Mucosa of descending colon (tissue), 3 donors: ENCODE measurements around the gene GTF2B. TPM values are rescaled to one million over a fixed set of nuclear protein-coding genes. Genes with fewer than 3 reads are reported as not detected.
"Not testable (repeated sequence)": the region's sequence is repeated elsewhere in the genome, so short reads cannot be mapped to it uniquely, and the experiment has no call there.

Source experiments
- ATAC-seq: fragments of 200-7000 bp; cut with Tn5 transposase; one replicate; pipeline ENCODE4 v1.9.1; 2020; ENCODE audit warnings: mild to moderate bottlenecking, moderate library complexity
- DNase-seq, 3 donors: peaks; one replicate each; pipeline ENCODE4 v3.0.0-alpha.2; 2020
- H3K36me3 ChIP-seq: fragments of 200-600 bp; one replicate; pipeline ENCODE4 v1.8.0; 2021; ENCODE audit warnings: low read depth, mild to moderate bottlenecking
- H3K4me1 ChIP-seq: fragments of 200-600 bp; one replicate; pipeline ENCODE4 v1.8.0; 2021; ENCODE audit warnings: low read depth, mild to moderate bottlenecking
- H3K4me3 ChIP-seq: fragments of 200-600 bp; one replicate; pipeline ENCODE4 v1.8.0; 2021; ENCODE audit warnings: mild to moderate bottlenecking
- H3K9me3 ChIP-seq: fragments of 200-600 bp; one replicate; pipeline ENCODE4 v1.8.0; 2021; ENCODE audit warnings: mild to moderate bottlenecking
- CTCF ChIP-seq: fragments of 200-600 bp; IDR thresholded peaks from one replicate; pipeline ENCODE4 v1.8.0; 2022; ENCODE audit warnings: antibody characterized with exemption, mild to moderate bottlenecking
- intact Hi-C, 2 donors: fragments of 100-400 bp; cut with DNase I in 1 of 2; cut with micrococcal nuclease in 1 of 2; formaldehyde crosslinking; loops; one replicate each; pipeline versions ENCODE4 v1.11.0 to v1.11.1; 2022; cut with DNase I, micrococcal nuclease
- total RNA-seq, 3 donors: library from RNA; stranded (reverse); fragmentation: NEBNext Ultra II Directional in 2 of 3; extraction: Animal tissue kit (Norgen Biotek cat#: 25700) in 2 of 3; gene quantifications; one replicate each; pipeline versions ENCODE4 v1.2.1 to v1.2.4, GENCODE V29; 2021 to 2023
- donor health status: DM: no; HTN: no; CAD: no; lungs with moderate emphysema.
- donor health status: DM: no; HTN: no; CAD: no.
- donor health status: DM: no; HTN: yes; CAD: no.

Gene GTF2B
- total RNA-seq, 3 donors from 2014 or later: 25.0 to 27.8 (median 27.3) TPM

- no peaks in the 10 kb centered on the region for H3K9me3 ChIP-seq
- no peaks in the 10 kb centered on the region for H3K36me3 ChIP-seq
- intact Hi-C loops: no loop called here
- no peak overlapping the region for H3K4me3 ChIP-seq
- DNase-seq: no peak
- H3K4me1 ChIP-seq: no peaks in the 10 kb centered on the region
- TF ChIP-seq CTCF: no peak
- ATAC-seq: no peak
Measured at GRCh38 chr1:88873737-88874349, 17.5 kb downstream of the GTF2B start.

GRCh38 chr1:88869644-88870043, 21.7 kb downstream of the GTF2B start:
- H3K36me3 ChIP-seq, H3K4me3 ChIP-seq, intact Hi-C loops, H3K4me1 ChIP-seq, ATAC-seq, H3K9me3 ChIP-seq, DNase-seq: not testable (repeated sequence)

- Histone ChIP-seq H3K9me3 (no peaks in the 10 kb centered on the region), H3K36me3 (no peaks in the 10 kb centered on the region), H3K4me1 (peaks cover 4% of the 10 kb centered on the region), H3K4me3 (no peak overlapping the region)
- DNase-seq: no peak
- no peak for ATAC-seq
- intact Hi-C loops: no loop called here
- TF ChIP-seq CTCF: no peak
Measured at GRCh38 chr1:88867743-88868521, 23.4 kb downstream of the GTF2B start.

DNA sequence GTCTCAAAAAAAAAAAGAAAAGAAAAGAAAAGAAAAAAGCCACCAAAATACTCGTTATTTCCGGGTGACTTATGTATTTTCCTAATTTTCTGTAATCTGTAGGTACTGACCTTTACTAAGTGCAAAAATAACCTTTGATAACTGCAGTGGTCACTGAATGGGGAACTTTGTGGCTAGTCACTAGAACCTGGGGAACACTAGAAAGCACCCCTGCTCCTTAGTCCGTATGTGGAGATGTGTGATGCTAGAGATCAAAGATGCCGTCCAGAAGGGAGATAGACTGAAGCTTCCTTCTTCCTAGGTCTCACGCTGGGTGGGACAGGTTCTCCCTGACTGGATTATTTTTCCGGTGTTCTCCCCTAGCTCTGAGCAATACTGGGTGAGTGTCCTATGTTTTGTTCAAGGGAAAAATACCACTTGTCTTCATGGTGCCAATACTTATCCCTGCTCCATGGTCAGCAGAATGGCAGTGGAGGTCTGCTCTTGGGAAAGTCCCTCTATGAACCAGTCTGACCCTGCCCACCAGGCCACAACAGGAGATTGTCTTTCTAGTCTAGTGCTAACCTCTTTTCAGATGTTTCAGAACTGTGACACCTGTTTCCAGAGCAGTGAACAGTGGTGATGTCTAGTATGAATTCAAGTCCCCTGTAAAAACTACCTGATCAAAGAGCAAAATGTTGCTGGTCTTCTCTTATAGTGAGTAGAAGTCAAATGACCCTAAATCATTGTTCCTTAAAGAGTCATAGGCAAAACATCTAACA, 39.9 kb downstream of the GTF2B start:
- Histone ChIP-seq H3K36me3 (no peaks in the 10 kb centered on the region), H3K4me3 (no peak overlapping the region), H3K4me1 (no peaks in the 10 kb centered on the region), H3K9me3 (no peaks in the 10 kb centered on the region)
- intact Hi-C loops: no loop called here
- no peak for DNase-seq
- ATAC-seq: no peak
- no peak for TF ChIP-seq CTCF

DNA sequence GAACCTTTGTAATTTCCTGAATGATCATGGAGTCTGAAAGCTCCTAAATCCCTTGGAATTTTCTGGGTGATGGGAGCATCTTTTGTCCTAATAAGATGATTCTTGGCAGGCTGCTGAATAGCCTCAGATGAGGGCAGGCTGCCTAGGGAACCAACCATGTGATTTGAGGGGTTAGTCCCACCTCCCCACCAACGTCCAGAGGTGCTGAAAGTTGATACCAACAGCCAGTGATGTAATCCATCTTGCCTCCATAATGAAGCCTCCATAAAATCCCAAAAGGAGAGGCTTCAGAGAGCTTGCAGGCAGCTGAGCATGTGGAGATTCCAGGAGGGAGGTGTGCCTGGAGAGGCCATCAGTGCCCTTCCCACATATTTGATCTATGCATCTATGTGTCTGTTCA, 43.7 kb downstream of the GTF2B start:
- no peak for TF ChIP-seq CTCF
- H3K4me3 ChIP-seq: no peak overlapping the region
- intact Hi-C loops: no loop called here
- DNase-seq (no peak), ATAC-seq (no peak)
- no peaks in the 10 kb centered on the region for H3K4me1 ChIP-seq
- H3K9me3 ChIP-seq: no peaks in the 10 kb centered on the region
- H3K36me3 ChIP-seq: no peaks in the 10 kb centered on the region

DNA sequence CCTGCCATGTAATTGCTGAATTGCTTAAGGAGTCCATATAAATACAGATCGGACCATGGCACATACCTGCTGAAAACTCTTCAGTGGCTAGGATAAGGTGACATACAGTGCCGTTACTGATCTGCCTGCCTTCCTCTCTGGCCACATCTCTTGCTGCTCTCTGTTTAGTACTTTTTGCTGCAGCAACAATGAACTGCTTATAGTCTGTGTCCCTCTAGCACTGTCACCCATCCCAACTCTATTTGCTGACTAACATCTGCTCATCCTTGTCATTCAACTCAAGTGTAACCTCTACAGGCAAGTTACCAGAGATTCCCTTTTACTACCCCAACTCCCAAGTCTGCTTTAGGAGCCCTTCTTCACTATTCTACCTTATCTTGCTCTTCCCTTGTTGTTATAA, 65.6 kb downstream of the GTF2B start:
- no peak for TF ChIP-seq CTCF
- no peak for DNase-seq
- intact Hi-C loops: no loop called here
- Histone ChIP-seq H3K4me1 (no peaks in the 10 kb centered on the region), H3K36me3 (no peaks in the 10 kb centered on the region), H3K9me3 (no peaks in the 10 kb centered on the region), H3K4me3 (no peak overlapping the region)
- ATAC-seq: no peak

- ATAC-seq, H3K36me3 ChIP-seq, DNase-seq, intact Hi-C loops, H3K9me3 ChIP-seq, H3K4me1 ChIP-seq, H3K4me3 ChIP-seq: not testable (repeated sequence)
Measured at GRCh38 chr1:88819642-88820041, 71.7 kb downstream of the GTF2B start.
